G401 (cell line): ENCODE data around the gene MAGI2. TPM values are rescaled to one million over a fixed set of nuclear protein-coding genes. Genes with fewer than 3 reads are reported as not detected.

ENCODE experiments used
- DNase-seq: peaks from one replicate; pipeline ENCODE4 v3.0.0-alpha.2; 2015; ENCODE audit warnings: low spot score
- in situ Hi-C: cut with HindIII; loops from 2 replicates; pipeline ENCODE4 v1.10.0; 2016; ENCODE audit warnings: low sequenced_read_pairs, mixed read lengths
- total RNA-seq: library from RNA; depleted of rRNA; stranded (reverse); fragments of >200 nt; shearing (Covaris generic); gene quantifications from 2 replicates; pipeline ENCODE4 v1.2.3, GENCODE V29; 2014

MAGI2 gene
- total RNA-seq, 1 experiment from 2014 or later, result not detected

GRCh38 chr7:77980087-77980713 is 1473.3 kb downstream of the MAGI2 start:
- DNase-seq, result no peak

GRCh38 chr7:77979219-77979618 is 1474.2 kb downstream of the MAGI2 start:
- in situ Hi-C loops, result no loop called here
- DNase-seq, result no peak

More at GRCh38 chr7:77980087-77980713, 1473.3 kb downstream of the MAGI2 start:
- in situ Hi-C loops, result no loop called here

- no peak for DNase-seq
- in situ Hi-C loops, result no loop called here
Measured at GRCh38 chr7:77975672-77976480, 1477.6 kb downstream of the MAGI2 start.

GRCh38 chr7:77971726-77972125 is 1481.7 kb downstream of the MAGI2 start:
- in situ Hi-C loops, result no loop called here
- DNase-seq, result no peak

- DNase-seq, result no peak
- in situ Hi-C loops, result no loop called here
Measured at GRCh38 chr7:77967429-77967828, 1486.0 kb downstream of the MAGI2 start.
